ENCODE measurements around the gene SORCS1.

SORCS1 gene

DNA sequence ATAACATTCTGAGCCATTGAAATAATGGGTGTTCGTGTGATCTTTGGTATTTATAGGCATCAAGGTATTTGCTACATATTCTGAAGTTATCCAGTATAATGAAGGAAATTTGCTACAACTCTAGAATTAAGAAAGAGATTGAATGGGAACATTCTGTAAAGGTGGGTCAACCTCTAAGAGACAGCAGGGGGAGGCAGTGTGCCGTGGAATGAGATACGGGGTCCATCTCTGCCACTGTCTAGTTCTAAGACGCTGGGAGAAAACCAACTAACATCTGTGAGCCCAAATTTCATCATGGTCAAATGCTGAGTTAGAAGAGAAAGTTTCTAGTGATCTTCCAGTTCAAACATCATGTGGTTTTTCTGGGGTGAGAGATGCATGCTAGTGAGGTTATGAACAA, 368.9 kb downstream of the SORCS1 start:
- no peak for DNase-seq

DNA sequence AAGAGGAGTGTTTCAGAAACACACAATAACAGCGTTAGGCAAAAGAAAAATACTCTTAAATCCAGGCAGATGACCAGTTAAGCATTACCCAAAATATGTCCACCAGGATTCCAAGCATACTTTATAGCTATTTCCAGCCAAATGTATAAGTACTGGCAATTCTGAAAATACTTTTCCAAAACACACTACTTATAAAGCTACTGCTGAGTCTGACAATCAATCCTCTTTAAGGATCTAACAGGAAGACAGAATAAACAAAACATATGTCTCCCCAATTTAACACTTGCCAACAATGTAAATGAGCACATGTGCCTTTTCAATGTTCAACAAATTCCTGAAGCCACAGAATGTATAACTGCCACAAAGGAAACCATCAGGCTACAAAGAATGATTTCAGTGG, 370.9 kb downstream of the SORCS1 start:
- DNase-seq, result no peak

DNA sequence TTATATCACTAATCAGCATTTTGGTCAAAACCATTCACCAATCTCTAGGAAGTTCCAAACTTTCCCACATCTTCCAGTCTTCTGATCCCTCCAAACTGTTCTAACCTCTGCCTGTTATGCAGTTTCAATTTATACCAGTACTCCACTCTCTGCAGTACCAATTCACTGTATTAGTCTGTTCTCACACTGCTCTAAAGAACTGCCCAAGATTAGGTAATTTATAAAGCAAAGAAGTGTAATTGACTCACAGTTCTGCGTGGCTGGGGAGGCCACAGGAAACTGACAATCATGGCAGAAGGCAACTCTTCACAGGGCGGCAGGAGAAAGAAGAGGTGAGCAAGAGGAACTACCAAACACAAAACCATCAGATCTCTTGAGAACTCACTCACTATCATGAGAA, 374.9 kb downstream of the SORCS1 start:
- no peak for DNase-seq

DNA sequence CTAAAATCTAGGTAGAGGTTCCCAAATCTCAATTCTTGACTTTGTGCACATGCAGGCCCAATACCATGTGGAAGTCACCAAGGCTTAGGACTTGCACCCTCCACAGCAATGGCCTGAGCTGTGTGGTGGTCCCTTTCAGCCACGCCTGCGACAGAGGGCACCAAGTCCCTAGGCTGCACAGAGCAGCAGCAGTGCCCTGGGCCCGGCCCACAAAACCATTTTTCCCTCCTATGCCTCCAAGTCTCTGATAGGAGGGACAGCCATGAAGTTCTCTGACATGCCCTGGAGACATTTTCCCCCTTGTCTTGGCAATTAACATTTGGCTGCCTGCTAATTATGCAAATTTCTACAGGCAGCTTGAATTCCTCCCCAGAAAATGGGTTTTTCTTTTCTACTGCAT, 375.5 kb downstream of the SORCS1 start:
- no peak for DNase-seq

GRCh38 chr10:106785528-106785927, 379.0 kb downstream of the SORCS1 start:
- no peak for DNase-seq

DNA sequence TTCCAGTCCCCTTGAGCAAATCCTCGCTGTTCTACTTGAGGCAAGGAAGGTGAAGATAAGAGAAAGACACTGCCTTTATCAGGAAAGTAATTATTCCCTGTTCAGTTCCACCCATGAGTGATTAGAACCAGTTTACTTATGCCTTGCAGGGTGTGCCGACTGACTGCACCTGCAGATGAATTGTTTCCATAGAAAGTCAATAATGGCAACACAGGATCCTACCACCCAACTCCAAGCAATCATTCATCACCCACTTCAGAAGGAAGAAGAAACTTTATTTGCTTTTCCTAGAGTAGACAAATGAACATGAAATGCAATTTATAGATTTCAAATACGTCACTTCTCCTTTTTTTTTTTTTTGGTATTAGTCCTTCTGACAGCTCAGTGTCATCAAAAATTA, 383.9 kb downstream of the SORCS1 start:
- no peak for DNase-seq

GRCh38 chr10:106777841-106778240, 386.7 kb downstream of the SORCS1 start:
- DNase-seq, result no peak

DNA sequence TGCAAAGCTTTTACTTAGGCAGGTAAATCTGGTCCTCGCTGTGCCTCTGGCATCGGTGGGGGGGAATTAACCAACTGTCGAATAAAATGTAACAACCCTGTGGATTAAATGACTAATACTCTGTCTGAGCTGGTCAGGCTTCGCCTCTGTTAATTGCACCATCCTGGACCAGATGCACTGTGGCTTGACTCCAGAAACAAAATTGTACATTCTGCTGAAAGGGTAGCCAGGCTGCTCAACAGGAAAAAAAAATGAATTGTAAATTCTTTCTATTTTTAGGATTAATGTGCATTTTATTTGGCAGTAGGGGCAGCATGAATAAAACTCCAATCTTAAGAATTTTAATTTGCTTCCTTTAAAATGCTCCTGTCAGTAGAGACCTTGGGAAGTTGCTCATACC, 389.4 kb downstream of the SORCS1 start:
- no peak for DNase-seq

GRCh38 chr10:106772957-106773356, 391.5 kb downstream of the SORCS1 start:
- DNase-seq, result no peak

DNA sequence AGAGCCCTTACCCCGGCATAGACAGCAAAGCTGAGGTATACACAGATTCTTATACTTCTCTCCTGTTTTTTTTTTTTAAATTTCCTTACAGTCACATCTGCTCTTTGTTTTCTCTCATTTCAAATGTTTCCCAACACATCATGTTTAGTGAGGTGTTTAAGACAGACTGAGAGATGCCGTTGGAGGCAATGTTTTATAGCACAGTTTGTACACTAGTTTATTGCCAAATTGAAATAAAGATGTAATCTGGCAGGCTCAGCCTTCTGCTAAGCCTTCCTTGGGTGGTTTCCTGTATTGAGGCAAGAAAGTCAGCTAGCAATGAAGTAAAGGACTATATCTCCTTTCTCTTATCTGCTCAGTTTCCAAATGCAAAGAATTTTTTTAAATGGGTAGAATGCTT, 393.4 kb downstream of the SORCS1 start:
- DNase-seq, result no peak

- DNase-seq, result no peak
These were observed 396.3 kb downstream of the SORCS1 start for GRCh38 chr10:106768204-106768603.

- no peak for DNase-seq
These were observed 398.6 kb downstream of the SORCS1 start for GRCh38 chr10:106765928-106766327.

GRCh38 chr10:106765241-106765754, 399.2 kb downstream of the SORCS1 start:
- DNase-seq, result no peak

DNA sequence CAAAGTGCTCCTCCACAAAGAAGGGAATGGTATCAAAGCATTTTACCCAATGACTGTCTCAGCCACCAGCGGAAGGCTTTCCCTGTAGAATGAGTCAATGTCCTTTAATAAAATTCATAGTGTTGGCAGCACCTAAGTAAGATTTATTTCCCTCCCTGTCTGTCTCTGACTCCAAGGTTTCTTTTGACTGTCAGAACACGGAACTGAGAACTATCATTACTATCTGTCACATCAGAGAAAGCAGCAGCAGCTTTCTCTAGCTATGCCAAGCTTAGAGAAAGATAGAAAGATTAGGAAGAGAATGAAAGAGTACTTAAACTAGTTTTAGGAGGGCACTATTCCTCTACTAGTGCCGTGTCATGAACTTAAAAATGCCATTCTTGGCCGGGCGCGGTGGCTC, 400.1 kb downstream of the SORCS1 start:
- DNase-seq, result no peak

DNA sequence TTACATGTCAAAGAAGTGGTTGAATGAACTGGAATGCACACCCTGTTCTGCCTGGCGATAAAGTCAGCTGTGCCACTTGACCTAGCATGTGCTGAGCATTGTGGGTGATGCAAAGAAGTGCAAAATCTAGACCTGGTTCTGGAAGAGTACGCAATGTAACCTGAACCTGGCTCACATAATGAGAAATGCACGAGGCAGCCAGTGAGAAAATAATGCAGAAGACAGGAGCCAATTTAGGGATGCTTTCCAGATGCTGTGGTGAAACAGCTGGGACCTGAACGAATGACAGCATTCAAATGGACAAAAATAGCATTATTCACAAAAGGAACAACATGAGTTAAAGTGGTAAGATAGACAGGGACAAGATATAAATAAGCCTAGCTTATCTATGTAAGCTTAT, 402.6 kb downstream of the SORCS1 start:
- DNase-seq, result no peak

DNA sequence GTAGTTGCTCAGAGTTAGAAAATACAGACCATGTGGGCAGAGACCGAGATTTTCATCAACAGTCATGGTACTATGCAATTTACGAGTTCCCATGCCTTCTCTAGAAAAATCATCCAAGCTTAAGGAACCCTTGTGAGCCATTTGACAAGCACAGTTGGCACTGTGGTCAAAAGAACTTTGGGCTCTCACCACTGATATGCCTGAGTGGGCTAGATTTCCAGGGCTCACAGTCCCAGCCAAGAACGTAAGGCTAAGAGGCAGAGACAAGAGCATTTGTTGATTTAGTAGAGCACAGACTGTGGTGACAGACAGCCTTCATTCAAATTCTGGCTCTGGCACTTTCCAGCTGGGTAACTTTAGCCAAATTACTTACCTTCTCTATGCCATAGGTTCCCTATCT, 407.0 kb downstream of the SORCS1 start:
- DNase-seq, result no peak

DNA sequence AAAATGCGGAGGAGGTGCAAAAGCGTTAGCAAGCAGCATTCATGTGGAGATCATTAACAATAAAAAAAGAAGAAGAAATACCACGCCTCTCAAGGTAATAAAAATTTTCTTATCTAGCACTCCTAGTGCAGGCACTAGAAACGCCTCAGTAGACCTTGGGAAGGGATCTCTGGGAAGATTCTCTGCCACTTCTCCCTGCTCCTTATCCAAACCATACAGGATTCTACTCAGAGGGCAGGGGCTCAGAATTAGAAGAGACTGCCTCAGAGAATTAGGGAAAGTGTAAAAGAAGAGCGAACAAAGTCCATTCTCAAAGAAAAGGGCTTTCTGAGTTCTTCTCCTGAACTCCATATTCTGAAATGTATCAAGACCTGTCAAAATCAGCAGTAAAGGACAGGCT, 413.4 kb downstream of the SORCS1 start:
- DNase-seq, result no peak

GRCh38 chr10:106746868-106747267, 417.6 kb downstream of the SORCS1 start:
- no peak for DNase-seq

GRCh38 chr10:106741006-106741530, 423.4 kb downstream of the SORCS1 start:
- DNase-seq, result no peak

- DNase-seq, result no peak
These were observed 424.4 kb downstream of the SORCS1 start for GRCh38 chr10:106740071-106740470.

DNA sequence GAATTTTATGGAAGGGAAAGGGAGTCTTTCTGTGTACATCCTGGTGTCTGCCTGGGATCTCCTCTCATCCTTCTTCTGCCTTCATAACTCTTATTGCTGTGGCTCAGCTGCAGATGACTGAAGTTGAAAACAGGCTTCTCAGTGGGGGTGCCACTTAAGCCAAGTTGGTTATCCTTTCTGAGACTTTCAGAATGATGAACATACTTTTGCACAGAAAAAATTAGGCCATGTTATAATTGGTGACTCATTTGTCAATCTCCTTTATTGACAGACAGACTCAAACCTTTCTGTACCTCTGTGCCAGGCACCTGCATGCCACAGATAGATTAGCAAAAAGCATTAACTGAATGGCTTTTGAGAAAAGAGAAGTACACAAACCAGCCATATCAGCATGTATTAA, 430.3 kb downstream of the SORCS1 start:
- DNase-seq, result no peak

GRCh38 chr10:106728232-106728631, 436.3 kb downstream of the SORCS1 start:
- DNase-seq, result no peak

- DNase-seq, result no peak
These were observed 437.3 kb downstream of the SORCS1 start for GRCh38 chr10:106727170-106727569.

DNA sequence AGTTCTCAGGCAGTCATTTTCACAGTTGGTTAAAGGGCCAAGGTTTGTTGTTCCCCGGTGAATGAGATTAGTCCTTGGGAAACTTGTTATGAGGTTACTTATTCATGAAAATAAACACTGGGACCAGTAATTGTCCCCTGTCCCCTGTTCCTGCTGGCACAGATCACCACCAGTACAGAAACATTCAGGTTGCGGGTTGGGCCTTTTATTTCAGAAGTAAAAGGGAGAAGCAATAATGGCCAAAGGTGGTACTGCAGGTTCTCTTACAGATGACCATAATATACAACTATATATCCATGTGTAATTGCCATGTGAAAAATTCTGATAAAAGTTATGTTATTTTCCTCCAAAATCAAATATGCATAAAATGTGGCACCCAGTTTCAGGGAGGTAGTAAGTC, 442.0 kb downstream of the SORCS1 start:
- no peak for DNase-seq

- DNase-seq, result no peak
These were observed 443.8 kb downstream of the SORCS1 start for GRCh38 chr10:106720683-106721082.

- no peak for DNase-seq
These were observed 448.1 kb downstream of the SORCS1 start for GRCh38 chr10:106716381-106716780.
